ENCODE results near the gene UTP4. TPM values are rescaled to one million over a fixed set of nuclear protein-coding genes. Genes with fewer than 3 reads are reported as not detected.

Gene UTP4
- total and polyA plus RNA-seq, 2 of the 8 experiments (the other 6 are each of a cell fraction or from before 2014, with no cell fraction given): 101 to 118 TPM

GRCh38 chr16:69114976-69115355, 17.5 kb upstream of the UTP4 start:
- no peak for DNase-seq (ENCODE audit: low read depth in 1 of 2, low spot score in 2 of 2)
- TF ChIP-seq PHF8 (conservative IDR thresholded peaks at IDR 0.05; ENCODE audit: low read depth, low read length) (no peak), USF2 (IDR thresholded peaks at IDR 0.05; ENCODE audit: low read length) (no peak), CHD1 (IDR thresholded peaks at IDR 0.05; ENCODE audit: low read depth, low read length) (no peak)

More at GRCh38 chr16:69114976-69115355, 17.5 kb upstream of the UTP4 start:
- H3K79me2 ChIP-seq (ENCODE audit: control insufficient read depth in 1 of 2, insufficient read depth in 2 of 2, low read length in 2 of 2): peaks cover 0 to 21% of the 10 kb centered on the region in 2 experiments; a peak in 1 of 4 replicates
- H4K20me1 ChIP-seq (replicated peaks in 1 of 2; ENCODE audit: control insufficient read depth in 1 of 2, insufficient read depth in 2 of 2, low read length in 2 of 2): peaks cover 11 to 15% of the 10 kb centered on the region in 2 experiments
- no peak overlapping the region for H3K4me3 ChIP-seq (ENCODE audit: extremely low read depth in 1 of 4, insufficient read depth in 2 of 4, low read depth in 3 of 4, low read length in 4 of 4)
- H3K4me2 ChIP-seq (ENCODE audit: insufficient read depth in 1 of 2, low read depth in 2 of 2, low read length in 2 of 2): no peak overlapping the region
- H3K79me1 ChIP-seq (ENCODE audit: low read depth, low read length): peaks cover 19% of the 10 kb centered on the region
- 97% methylated on average over 6 of the region's 6 CpGs; no CpG with 5 or more reads in 1 of the 2 experiments for WGBS, 2 experiments (ENCODE audit: extremely low coverage in 1 of 2, insufficient coverage in 1 of 2, insufficient read length in 1 of 2, insufficient replicate concordance in 2 of 2, low coverage in 1 of 2, low lambda C conversion rate in 2 of 2, missing lambda C conversion rate in 1 of 2)
- H3K27me3 ChIP-seq (replicated peaks in 1 of 4; ENCODE audit: control insufficient read depth in 3 of 4, extremely low read depth in 1 of 4, insufficient read depth in 3 of 4, low read length in 3 of 4): no peaks in the 10 kb centered on the region
- no peak overlapping the region for H2AK5ac ChIP-seq (ENCODE audit: low read depth, low read length)
- H3K9me3 ChIP-seq (ENCODE audit: insufficient read depth in 2 of 2, low read depth in 1 of 2, low read length in 1 of 2): no peaks in the 10 kb centered on the region
- H3K9ac ChIP-seq (replicated peaks in 1 of 4; ENCODE audit: extremely low read depth in 1 of 4, low read depth in 3 of 4, low read length in 3 of 4): no peak overlapping the region
- H2BK5ac ChIP-seq (ENCODE audit: low read depth, low read length): no peak overlapping the region
- H2AFZ ChIP-seq (ENCODE audit: low read length): no peak overlapping the region
- H2BK15ac ChIP-seq (ENCODE audit: low read length): no peak overlapping the region
- no peak overlapping the region for H3K18ac ChIP-seq (ENCODE audit: extremely low read depth, low read length)
- H3K4me1 ChIP-seq (replicated peaks in 1 of 4; ENCODE audit: control insufficient read depth in 3 of 4, insufficient read depth in 4 of 4, low read length in 3 of 4): no peaks in the 10 kb centered on the region
- no peaks in the 10 kb centered on the region for H3K23me2 ChIP-seq (ENCODE audit: low read depth, low read length)
- no peak overlapping the region for H3K23ac ChIP-seq (ENCODE audit: insufficient read length)
- no peak overlapping the region for H4K5ac ChIP-seq (ENCODE audit: insufficient read length, low read depth, low read length)
- ChIA-PET POLR2A (ENCODE audit: partially characterized antibody) (interaction anchor here (1.3 to 3.8 kb wide), 3 partner anchors 18 to 82 kb away, joined by 3 to 17 read pairs (median 9); partner anchors contain the start of genes CHTF8 and UTP4), CTCF (ENCODE audit: partially characterized antibody) (interaction anchor here (0.6 to 10.6 kb wide), 7 partner anchors 7 to 265 kb away, joined by 3 to 174 read pairs (median 4); no protein-coding TSS in a partner anchor)
- no peak overlapping the region for H3K56ac ChIP-seq (replicated peaks; ENCODE audit: insufficient read length, low read depth, low read length)
- H3K4ac ChIP-seq (replicated peaks; ENCODE audit: insufficient read length, low read depth, low read length): no peak overlapping the region
- no peak for FAIRE-seq
- no peak overlapping the region for H4K8ac ChIP-seq (ENCODE audit: extremely low read depth, insufficient read depth, low read length)
- no peak overlapping the region for H2BK120ac ChIP-seq (replicated peaks; ENCODE audit: low read depth, low read length)
- peaks cover 40 to 83% (median 70%) of the 10 kb centered on the region in 4 experiments for H3K36me3 ChIP-seq (ENCODE audit: control insufficient read depth in 2 of 4, insufficient read depth in 4 of 4, low read length in 3 of 4)
- no peak overlapping the region for H4K91ac ChIP-seq (replicated peaks; ENCODE audit: insufficient read length, low read length)
- H3K27ac ChIP-seq (ENCODE audit: low read depth, low read length): no peak overlapping the region
- no peak overlapping the region for H2BK20ac ChIP-seq (ENCODE audit: low read length)
- no peak overlapping the region for H3K14ac ChIP-seq (ENCODE audit: insufficient read length)
- no peak overlapping the region for H2BK12ac ChIP-seq (ENCODE audit: low read depth, low read length)

Data from H1 (cell line).